ENCODE data around the gene TENM3. TPM values are rescaled to one million over a fixed set of nuclear protein-coding genes. Genes with fewer than 3 reads are reported as not detected.

Gene TENM3
- polyA plus RNA-seq, 1 of the 3 experiments (the other 2 are of a cell fraction) = 10.4 TPM

- TF ChIP-seq REST (IDR thresholded peaks at IDR 0.05; ENCODE audit: low read depth, low read length) = no peak
Measured at GRCh38 chr4:182291175-182291574, 48.0 kb downstream of the TENM3 start (continued).

- Histone ChIP-seq H3K27ac (ENCODE audit: low read depth in 2 of 2, low read length in 1 of 2) (no peak overlapping the region), H4K20me1 (ENCODE audit: insufficient read depth) (no peaks in the 10 kb centered on the region), H3K9me3 (no peaks in the 10 kb centered on the region), H3K4me3 (ENCODE audit: low read depth in 2 of 2, low read length in 1 of 2) (no peak overlapping the region), H3K9me2 (no peaks in the 10 kb centered on the region), H2AFZ (ENCODE audit: low read depth) (no peak overlapping the region), H3K4me2 (no peak overlapping the region), H3K4me1 (ENCODE audit: control insufficient read depth in 1 of 2, insufficient read depth in 2 of 2, low read depth in 1 of 2, low read length in 1 of 2) (no peaks in the 10 kb centered on the region), H3K79me2 (ENCODE audit: insufficient read depth) (no peaks in the 10 kb centered on the region), H3K36me3 (replicated peaks in 1 of 2; ENCODE audit: control insufficient read depth in 1 of 2, insufficient read depth in 2 of 2, low read length in 1 of 2) (no peaks in the 10 kb centered on the region), H3K9ac (no peak overlapping the region), H3F3A (replicated peaks; ENCODE audit: insufficient read depth) (no peaks in the 10 kb centered on the region), H3K27me3 (ENCODE audit: insufficient read depth) (no peaks in the 10 kb centered on the region)
- TF ChIP-seq NRF1 (IDR thresholded peaks at IDR 0.05; ENCODE audit: low read depth, low read length) (no peak), MEF2A (IDR thresholded peaks at IDR 0.05; ENCODE audit: borderline replicate concordance, low read depth) (no peak), USF1 (IDR thresholded peaks at IDR 0.05; ENCODE audit: borderline replicate concordance, low read depth) (no peak), IRF3 (IDR thresholded peaks at IDR 0.05; ENCODE audit: low read depth, low read length) (no peak), MXI1 (IDR thresholded peaks at IDR 0.05; ENCODE audit: low read depth, low read length) (no peak), FOXM1 (IDR thresholded peaks at IDR 0.05; ENCODE audit: low read depth) (no peak), CTCF (IDR thresholded peaks at IDR 0.05) (no peak), GABPA (IDR thresholded peaks at IDR 0.05; ENCODE audit: low read depth) (no peak), GATA2 (CRISPR knock-in tag; IDR thresholded peaks at IDR 0.05) (no peak), FOSL2 (IDR thresholded peaks at IDR 0.05; ENCODE audit: borderline replicate concordance, low read depth) (no peak), RCOR1 (IDR thresholded peaks at IDR 0.05; ENCODE audit: low read length) (no peak), USF2 (IDR thresholded peaks at IDR 0.05; ENCODE audit: borderline replicate concordance, low read depth, low read length) (no peak), REST (IDR thresholded peaks at IDR 0.05; ENCODE audit: low read depth, low read length) (no peak), YY1 (IDR thresholded peaks at IDR 0.05; ENCODE audit: low read depth) (no peak), SMC3 (IDR thresholded peaks at IDR 0.05; ENCODE audit: low read depth, low read length) (no peak), RAD21 (IDR thresholded peaks at IDR 0.05; ENCODE audit: low read length) (no peak), RFX5 (IDR thresholded peaks at IDR 0.05; ENCODE audit: low read length) (no peak), MAX (IDR thresholded peaks at IDR 0.05; ENCODE audit: low read depth) (no peak)
- 80% methylated on average over 6 of the region's 11 CpGs for WGBS (ENCODE audit: low lambda C conversion rate)
- CTCF ChIA-PET = no interaction called here
- POLR2A ChIA-PET = no interaction called here
- no peak for DNase-seq
Measured at GRCh38 chr4:182291597-182292270, 48.5 kb downstream of the TENM3 start.
